Esophagus muscularis mucosa (tissue), 3 donors: Measurements from ENCODE around the gene NBEAL2.

ENCODE experiments used
- POLR2A ChIP-seq: fragments of 450-650 bp; IDR thresholded peaks from one replicate; pipeline ENCODE4 v1.6.1; 2017; ENCODE audit warnings: antibody characterized with exemption, moderate library complexity, mild to moderate bottlenecking, low read depth
- TF ChIP-seq, protein P1 (sequence below), 3 experiments: fragments of 200-600 bp in 2 of 3; fragments of 450-650 bp in 1 of 3; sonication (generic) in 2 of 3; IDR thresholded peaks; one replicate each; pipeline ENCODE4 v1.5.1; 2017 to 2019; ENCODE audit warnings: antibody characterized with exemption in 3 of 3, mild to moderate bottlenecking in 2 of 3, moderate library complexity in 1 of 3

DNA sequence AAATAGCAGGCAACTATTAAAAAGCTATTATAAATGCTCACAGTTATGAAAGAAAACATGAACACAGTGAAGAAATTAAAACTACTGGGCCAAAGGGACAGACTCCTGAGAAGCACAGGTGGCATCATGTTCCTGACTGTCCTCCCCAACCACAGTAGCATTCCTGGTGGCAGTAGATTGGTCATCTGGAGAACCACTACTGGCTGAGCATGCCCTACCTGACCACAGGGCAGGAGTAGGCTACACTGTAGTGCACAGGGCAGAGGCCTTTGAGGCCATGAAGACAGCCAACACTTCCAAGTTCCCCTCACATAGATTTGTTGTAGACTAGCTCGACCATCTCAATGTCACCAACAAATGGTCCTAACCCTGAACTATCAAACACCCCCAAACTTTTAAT, 49.2 kb downstream of the NBEAL2 start:
- TF ChIP-seq, protein P1, sequence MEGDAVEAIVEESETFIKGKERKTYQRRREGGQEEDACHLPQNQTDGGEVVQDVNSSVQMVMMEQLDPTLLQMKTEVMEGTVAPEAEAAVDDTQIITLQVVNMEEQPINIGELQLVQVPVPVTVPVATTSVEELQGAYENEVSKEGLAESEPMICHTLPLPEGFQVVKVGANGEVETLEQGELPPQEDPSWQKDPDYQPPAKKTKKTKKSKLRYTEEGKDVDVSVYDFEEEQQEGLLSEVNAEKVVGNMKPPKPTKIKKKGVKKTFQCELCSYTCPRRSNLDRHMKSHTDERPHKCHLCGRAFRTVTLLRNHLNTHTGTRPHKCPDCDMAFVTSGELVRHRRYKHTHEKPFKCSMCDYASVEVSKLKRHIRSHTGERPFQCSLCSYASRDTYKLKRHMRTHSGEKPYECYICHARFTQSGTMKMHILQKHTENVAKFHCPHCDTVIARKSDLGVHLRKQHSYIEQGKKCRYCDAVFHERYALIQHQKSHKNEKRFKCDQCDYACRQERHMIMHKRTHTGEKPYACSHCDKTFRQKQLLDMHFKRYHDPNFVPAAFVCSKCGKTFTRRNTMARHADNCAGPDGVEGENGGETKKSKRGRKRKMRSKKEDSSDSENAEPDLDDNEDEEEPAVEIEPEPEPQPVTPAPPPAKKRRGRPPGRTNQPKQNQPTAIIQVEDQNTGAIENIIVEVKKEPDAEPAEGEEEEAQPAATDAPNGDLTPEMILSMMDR (IDR thresholded peaks at IDR 0.05) = no peak
- no peak for TF ChIP-seq POLR2A
